H4 (cell line): ENCODE results near the gene CRB2. TPM values are rescaled to one million over a fixed set of nuclear protein-coding genes. Genes with fewer than 3 reads are reported as not detected.

Experiments used
- DNase-seq: peaks from one replicate; pipeline ENCODE4 v3.0.0-alpha.2; 2015; ENCODE audit warnings: low spot score
- total RNA-seq: library from RNA; depleted of rRNA; stranded (reverse); fragments of >200 nt; shearing (Covaris generic); gene quantifications from 2 replicates; pipeline ENCODE4 v1.2.3, GENCODE V29; 2014

The CRB2 gene
- total RNA-seq, 1 experiment from 2014 or later = not detected

- DNase-seq = no peak
These were observed 8.5 kb upstream of the CRB2 start for GRCh38 chr9:123347289-123348060.

- DNase-seq = no peak
These were observed 7.5 kb upstream of the CRB2 start for GRCh38 chr9:123348317-123348992.

GRCh38 chr9:123349033-123349432 is 7.0 kb upstream of the CRB2 start:
- no peak for DNase-seq

- peak; percentile 42 for DNase-seq
These were observed 6.1 kb upstream of the CRB2 start for GRCh38 chr9:123349691-123350480.

GRCh38 chr9:123350590-123351310 is 5.2 kb upstream of the CRB2 start:
- no peak for DNase-seq

GRCh38 chr9:123353041-123353440 is 3.0 kb upstream of the CRB2 start:
- no peak for DNase-seq

GRCh38 chr9:123353984-123354591 is 1.9 kb upstream of the CRB2 start:
- peak; percentile 59 for DNase-seq

- DNase-seq = no peak
These were observed 1.0 kb upstream of the CRB2 start for GRCh38 chr9:123354806-123355508.

- DNase-seq = no peak
These were observed 1.1 kb downstream of the CRB2 start for GRCh38 chr9:123356851-123357742.

GRCh38 chr9:123357743-123358059 is 1.7 kb downstream of the CRB2 start:
- DNase-seq = no peak

GRCh38 chr9:123358181-123358905 is 2.3 kb downstream of the CRB2 start:
- no peak for DNase-seq

- no peak for DNase-seq
These were observed 3.1 kb downstream of the CRB2 start for GRCh38 chr9:123359106-123359505.

- DNase-seq = no peak
These were observed 3.5 kb downstream of the CRB2 start for GRCh38 chr9:123359546-123359945.

GRCh38 chr9:123360161-123361085 is 4.4 kb downstream of the CRB2 start:
- peak; percentile 35 for DNase-seq

GRCh38 chr9:123361086-123361730 is 5.2 kb downstream of the CRB2 start:
- DNase-seq = no peak

GRCh38 chr9:123361731-123362510 is 5.9 kb downstream of the CRB2 start:
- no peak for DNase-seq

GRCh38 chr9:123362856-123363255 is 6.9 kb downstream of the CRB2 start:
- no peak for DNase-seq
